WERI-Rb-1 (cell line): Measurements from ENCODE around the gene GRHL3.
"Not testable (repeated sequence)": the region's sequence is repeated elsewhere in the genome, so short reads cannot be mapped to it uniquely, and the experiment has no call there.

Experiments used
- DNase-seq: peaks from one replicate; pipeline ENCODE4 v3.0.0-alpha.2; 2020
- H3K27ac ChIP-seq: fragments of 250-450 bp; sonication (Bioruptor Pico); 2 replicates; pipeline ENCODE4 v1.5.1; 2020; ENCODE audit warnings: mild to moderate bottlenecking, moderate library complexity
- H3K27me3 ChIP-seq: fragments of 250-450 bp; sonication (Bioruptor Pico); 2 replicates; pipeline ENCODE4 v1.5.1; 2021; ENCODE audit warnings: mild to moderate bottlenecking, low read depth, moderate library complexity; ENCODE audit not compliant: insufficient read depth, severe bottlenecking
- H3K36me3 ChIP-seq: fragments of 250-450 bp; sonication (Bioruptor Pico); 2 replicates; pipeline ENCODE4 v1.5.1; 2020; ENCODE audit warnings: mild to moderate bottlenecking, moderate library complexity
- H3K4me3 ChIP-seq: 2 replicates; pipeline ENCODE4 v1.5.1; 2011; ENCODE audit warnings: low read depth, mild to moderate bottlenecking, control low read depth, low read length
- H3K9me3 ChIP-seq: fragments of 250-450 bp; sonication (Bioruptor Pico); 2 replicates; pipeline ENCODE4 v1.5.1; 2021; ENCODE audit warnings: mild to moderate bottlenecking, moderate library complexity; ENCODE audit not compliant: severe bottlenecking
- TF ChIP-seq, protein P1 (sequence below): IDR thresholded peaks from 2 replicates; pipeline ENCODE4 v1.5.1; 2011; ENCODE audit warnings: low read depth, mild to moderate bottlenecking, control low read depth, inconsistent platforms, low read length

Gene GRHL3

DNA sequence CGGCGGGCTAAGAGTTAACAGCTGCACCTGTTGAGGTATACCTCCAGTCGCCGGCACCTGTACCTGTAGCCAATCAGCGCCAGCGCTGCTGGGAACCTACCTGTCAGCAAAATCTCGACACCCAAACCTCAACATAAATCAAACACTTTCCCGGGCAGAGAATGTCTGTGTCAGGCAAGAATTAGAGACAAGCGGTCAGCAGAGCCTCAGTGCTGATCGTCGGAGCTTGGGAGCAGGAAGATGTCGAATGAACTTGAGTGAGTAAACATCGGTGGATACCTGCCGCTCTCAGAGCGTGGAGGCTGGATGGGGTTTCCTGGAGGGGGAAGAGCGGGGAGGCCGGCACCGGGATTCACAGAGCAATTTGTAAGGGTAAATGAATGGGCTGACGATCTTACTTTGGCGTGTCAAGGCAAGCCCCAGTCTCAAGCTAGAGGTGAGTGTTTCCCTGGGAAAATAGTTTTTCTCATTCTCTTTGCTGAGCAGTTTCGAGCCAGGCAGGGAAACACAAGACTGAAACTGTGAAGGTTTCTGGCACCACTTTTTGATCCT is at the start of gene GRHL3:
Gene GRHL3 (plus strand): TSS at position 46 of the 552 bp plus-strand sequence. CDS start 195 bp downstream, at position 241.
- no peak within 1 kb of the TSS for H3K4me3 ChIP-seq
- no peaks in the 10 kb centered on the region for H3K9me3 ChIP-seq
- no peak within 1 kb of the TSS for H3K27ac ChIP-seq
- DNase-seq: no peak
- TF ChIP-seq, protein P1, sequence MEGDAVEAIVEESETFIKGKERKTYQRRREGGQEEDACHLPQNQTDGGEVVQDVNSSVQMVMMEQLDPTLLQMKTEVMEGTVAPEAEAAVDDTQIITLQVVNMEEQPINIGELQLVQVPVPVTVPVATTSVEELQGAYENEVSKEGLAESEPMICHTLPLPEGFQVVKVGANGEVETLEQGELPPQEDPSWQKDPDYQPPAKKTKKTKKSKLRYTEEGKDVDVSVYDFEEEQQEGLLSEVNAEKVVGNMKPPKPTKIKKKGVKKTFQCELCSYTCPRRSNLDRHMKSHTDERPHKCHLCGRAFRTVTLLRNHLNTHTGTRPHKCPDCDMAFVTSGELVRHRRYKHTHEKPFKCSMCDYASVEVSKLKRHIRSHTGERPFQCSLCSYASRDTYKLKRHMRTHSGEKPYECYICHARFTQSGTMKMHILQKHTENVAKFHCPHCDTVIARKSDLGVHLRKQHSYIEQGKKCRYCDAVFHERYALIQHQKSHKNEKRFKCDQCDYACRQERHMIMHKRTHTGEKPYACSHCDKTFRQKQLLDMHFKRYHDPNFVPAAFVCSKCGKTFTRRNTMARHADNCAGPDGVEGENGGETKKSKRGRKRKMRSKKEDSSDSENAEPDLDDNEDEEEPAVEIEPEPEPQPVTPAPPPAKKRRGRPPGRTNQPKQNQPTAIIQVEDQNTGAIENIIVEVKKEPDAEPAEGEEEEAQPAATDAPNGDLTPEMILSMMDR: no peak
- no peaks in the 10 kb centered on the region for H3K36me3 ChIP-seq
- no peaks in the 10 kb centered on the region for H3K27me3 ChIP-seq

DNA sequence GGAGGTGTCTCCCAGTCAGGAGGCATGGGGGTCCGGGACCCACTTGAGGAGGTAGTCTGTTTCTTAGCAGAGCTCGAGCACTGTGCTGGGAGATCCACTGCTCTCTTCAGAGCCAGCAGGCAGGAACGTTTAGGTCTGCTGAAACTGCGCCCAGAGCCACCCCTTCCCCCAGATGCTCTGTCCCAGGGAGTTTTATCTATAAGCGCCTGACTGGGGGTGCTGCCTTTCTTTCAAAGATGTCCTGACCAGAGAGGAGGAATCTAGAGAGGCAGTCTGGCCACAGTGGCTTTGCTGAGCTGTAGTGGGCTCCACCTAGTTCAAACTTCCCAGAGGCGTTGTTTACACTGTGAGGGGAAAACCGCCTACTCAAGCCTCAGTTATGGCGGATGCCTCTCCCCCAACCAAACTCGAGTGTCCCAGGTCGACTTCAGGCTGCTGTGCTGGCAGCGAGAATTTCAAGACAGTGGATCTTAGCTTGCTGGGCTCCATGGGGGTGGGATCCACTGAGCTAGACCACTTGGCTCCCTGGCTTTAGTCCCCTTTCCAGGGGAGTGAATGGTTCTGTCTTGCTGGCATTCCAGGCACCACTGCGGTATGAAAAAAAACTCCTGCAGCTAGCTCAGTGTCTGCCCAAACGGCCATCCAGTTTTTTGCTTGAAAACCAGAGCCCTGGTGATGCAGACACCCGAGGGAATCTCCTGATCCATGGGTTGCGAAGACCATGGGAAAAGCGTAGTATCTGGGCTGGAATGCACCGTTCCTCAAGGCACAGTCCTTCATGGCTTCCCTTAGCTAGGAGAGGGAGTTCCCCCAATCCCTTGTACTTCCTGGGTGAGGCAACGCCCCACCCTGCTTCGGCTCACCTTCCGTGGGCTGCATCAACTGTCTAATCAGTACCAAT is 44.7 kb upstream of the GRHL3 start:
- DNase-seq, H3K4me3 ChIP-seq, H3K36me3 ChIP-seq, H3K27me3 ChIP-seq, H3K27ac ChIP-seq, H3K9me3 ChIP-seq: not testable (repeated sequence)

DNA sequence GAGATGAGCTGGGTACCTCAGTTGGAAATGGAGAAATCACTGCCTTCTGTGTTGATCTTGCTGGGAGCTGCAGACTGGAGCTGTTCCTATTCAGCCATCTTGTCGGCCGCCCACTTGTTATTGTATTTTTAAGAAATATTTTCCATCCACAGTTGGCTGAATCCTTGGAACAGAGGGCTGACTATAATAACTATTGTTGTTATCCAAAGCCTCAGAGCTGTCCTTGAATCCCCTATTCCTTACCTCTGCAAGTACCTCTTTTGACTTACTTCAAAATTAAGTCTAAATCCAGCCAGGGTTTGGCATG is 44.1 kb upstream of the GRHL3 start:
- TF ChIP-seq, protein P1: no peak
- Histone ChIP-seq H3K9me3 (peaks cover 5% of the 10 kb centered on the region), H3K4me3 (no peak overlapping the region), H3K36me3 (no peaks in the 10 kb centered on the region), H3K27ac (no peak overlapping the region), H3K27me3 (no peaks in the 10 kb centered on the region)
- no peak for DNase-seq

DNA sequence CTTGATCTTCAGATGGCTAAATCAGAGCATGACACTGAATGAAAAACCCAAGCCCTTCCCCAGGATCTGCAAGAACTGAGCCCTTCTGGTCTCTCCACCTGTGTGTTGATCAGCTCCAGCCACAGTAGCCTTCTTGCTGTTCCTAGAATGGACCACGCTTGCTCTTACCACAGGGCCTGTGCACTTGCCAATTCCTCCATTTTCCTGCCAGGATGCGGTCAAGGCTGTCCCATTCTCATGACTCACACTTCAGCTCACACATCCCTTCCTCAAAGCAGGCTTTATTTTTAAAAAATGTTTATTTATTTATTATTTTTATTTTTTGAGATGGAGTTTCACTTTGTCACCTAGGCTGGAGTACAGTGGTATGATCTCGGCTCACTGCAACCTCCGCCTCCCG is 43.6 kb upstream of the GRHL3 start:
- no peak overlapping the region for H3K27ac ChIP-seq
- peaks cover 5% of the 10 kb centered on the region for H3K9me3 ChIP-seq
- H3K27me3 ChIP-seq: no peaks in the 10 kb centered on the region
- H3K36me3 ChIP-seq: no peaks in the 10 kb centered on the region
- TF ChIP-seq, protein P1: no peak
- DNase-seq: no peak
- no peak overlapping the region for H3K4me3 ChIP-seq

DNA sequence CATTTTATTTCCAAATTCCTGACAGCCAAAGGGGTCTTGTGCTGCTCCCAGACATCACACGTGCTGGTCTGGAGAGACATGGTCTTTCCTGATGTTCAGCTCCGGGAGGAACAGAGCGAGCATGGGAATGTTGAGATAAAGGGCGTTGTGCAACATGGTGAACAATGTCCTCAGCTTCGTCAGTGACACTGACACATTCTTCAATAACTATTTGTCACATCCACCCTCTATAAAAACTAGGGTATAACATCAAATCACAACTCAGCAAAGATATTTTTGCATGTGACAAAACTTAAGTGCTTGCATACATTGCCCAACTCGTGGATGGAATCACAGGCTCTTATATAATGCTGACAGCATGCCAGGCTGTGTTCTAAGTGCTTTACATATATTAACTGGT is 42.4 kb upstream of the GRHL3 start:
- no peak for DNase-seq
- Histone ChIP-seq H3K27ac (no peak overlapping the region), H3K4me3 (no peak overlapping the region), H3K27me3 (no peaks in the 10 kb centered on the region), H3K9me3 (peaks cover 5% of the 10 kb centered on the region), H3K36me3 (no peaks in the 10 kb centered on the region)
- TF ChIP-seq, protein P1: no peak

DNA sequence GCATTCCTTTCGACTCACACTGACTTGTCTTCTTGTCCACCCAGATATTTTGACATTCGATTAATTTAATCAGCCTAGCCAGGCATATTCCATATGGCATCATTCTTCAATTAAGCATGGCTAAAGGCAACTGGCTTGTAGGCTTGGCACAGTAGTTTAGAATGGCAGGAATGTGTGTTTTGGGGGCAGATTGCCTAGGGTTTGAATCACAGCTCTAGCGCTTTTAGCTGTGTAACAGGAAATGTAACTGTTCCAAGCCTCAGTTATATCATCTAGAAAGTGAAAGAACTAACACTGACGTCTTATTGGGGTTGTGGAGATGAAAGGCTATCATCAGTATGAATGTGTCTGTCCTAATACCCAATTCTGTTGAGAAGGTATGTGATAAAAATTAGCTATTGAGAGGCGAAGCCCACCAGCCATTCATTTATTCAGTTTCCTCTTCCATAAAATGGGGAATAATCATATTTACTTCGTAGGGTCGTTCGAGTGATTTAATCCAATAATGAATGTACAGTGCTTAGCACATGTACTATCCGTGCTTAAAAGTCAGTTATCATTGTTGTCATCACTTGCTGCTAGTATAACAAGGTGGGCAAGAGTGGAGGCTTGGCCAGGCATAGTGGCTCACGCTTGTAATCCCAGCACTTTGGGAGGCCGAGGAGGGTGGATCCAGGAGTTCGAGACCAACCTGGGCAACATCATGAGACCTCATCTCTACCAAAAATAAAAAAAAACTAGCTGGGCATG is 41.6 kb upstream of the GRHL3 start:
- no peaks in the 10 kb centered on the region for H3K36me3 ChIP-seq
- H3K27me3 ChIP-seq: no peaks in the 10 kb centered on the region
- H3K4me3 ChIP-seq: no peak overlapping the region
- peaks cover 5% of the 10 kb centered on the region for H3K9me3 ChIP-seq
- TF ChIP-seq, protein P1: no peak
- no peak overlapping the region for H3K27ac ChIP-seq
- DNase-seq: no peak
